HG03175 (cell line): ENCODE measurements around the gene FAIM2.
"Not testable (repeated sequence)": the region's sequence is repeated elsewhere in the genome, so short reads cannot be mapped to it uniquely, and the experiment has no call there.

ENCODE experiments used
- ATAC-seq: cut with Tn5 transposase; IDR thresholded peaks from one replicate; pipeline ENCODE4 v1.9.1; 2021; ENCODE audit warnings: mild to moderate bottlenecking, moderate library complexity; ENCODE audit not compliant: unreplicated experiment

Gene FAIM2

DNA sequence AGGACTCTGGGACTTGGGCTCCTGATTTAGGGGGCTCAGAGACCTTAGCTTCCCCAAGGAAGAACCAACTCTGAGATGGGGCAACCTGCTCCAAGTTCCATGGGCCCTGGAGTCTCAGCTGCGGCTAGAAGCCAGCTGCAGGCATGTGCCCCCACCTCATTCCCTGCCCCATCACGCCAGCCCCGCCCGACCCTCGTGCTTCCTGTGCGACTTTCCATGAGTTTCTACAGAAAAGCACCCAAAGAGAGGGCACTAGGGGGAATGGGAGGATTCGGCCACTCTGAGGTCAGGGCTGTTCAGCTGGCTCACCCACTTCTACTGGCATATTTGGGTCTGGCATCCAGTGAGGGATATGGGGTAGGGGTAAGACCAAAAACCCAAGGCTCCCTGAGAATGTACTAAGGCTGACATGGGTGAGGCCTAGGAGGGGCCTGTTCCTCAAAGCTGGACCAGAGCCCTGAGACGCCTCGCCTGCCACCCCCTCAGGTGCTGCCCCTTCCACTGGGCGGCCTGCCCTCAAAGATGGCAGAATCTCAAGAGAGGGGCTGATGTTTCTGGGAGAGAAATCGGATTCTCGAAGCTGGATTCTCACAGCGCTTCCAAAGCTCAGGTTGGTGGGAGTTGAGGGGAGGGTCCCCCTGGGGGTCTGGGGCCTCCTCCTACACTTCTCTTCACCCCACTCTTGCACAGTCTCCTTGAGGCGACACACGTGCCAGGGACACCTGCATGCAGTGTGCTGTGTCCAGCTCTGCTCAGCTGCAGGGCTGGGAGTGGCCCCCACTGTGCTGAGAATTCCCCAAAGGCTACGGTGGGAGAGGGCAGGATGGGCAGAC is 22.1 kb downstream of the FAIM2 start:
- no peak for ATAC-seq

DNA sequence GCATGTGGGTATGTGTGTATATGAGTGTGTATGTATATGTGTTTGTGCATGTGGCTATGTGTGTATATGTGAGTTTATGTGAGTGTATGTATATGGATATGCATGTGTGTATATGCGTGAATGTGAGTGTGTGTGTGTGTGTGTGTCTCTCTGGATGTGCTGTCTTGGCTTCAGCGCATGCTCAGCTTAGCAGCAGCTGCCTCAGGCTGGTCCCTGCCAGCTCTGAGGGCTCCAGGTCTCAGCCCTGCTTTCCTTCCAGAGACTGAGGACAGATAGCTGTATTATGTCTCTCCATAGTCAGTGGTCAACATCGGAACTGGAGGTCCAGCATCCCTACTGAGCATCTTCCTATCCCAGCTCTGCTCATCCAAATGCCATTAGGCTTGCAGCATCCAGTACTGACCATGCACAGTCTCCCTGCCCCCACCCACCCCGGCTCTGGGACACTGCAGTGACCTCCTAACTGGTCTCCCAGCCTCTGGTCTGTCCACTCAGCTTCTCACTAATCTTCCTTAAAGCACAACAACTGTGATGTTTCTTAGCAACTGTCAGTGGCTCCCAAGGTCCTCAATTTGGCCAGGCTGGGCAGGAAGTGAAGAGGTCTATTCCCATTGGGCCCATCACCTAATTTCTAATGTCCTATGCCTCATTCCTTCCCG is 22.8 kb downstream of the FAIM2 start:
- ATAC-seq, result no peak

DNA sequence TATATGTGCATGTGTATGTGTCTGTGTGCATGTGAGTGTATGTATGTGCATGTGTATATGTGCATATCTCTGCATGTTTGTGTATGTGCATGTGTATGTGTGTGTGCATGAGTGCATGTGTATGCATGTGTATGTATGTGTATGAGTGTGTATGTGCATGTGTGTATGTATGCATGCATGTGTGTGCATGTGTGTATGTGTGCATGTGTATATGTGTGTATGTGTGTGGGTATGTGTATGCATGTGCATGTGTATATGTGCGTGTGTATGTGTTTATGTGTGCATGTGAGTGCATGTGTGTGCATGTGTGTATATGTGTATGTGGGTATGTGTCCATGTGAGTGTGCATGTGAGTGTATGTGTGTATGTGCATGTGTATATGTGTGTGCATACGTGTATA is 24.6 kb downstream of the FAIM2 start:
- not testable (repeated sequence) for ATAC-seq

DNA sequence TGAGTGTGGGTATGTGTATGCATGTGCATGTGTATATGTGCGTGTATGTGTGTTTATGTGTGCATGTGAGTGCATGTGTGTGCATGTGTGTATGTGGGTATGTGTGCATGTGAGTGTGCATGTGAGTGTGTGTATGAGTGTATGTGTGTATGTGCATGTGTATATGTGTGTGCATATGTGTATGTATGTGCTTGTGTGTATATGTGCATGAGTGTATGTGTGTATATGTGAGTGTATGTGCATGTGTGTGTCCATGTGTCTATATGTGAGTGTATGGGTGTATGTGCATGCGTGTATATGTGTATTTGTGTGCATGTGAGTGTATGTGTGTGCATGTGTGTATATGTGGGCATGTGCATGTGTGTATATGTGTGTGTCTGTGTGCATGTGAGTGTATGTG is 25.7 kb downstream of the FAIM2 start:
- ATAC-seq, result no peak

DNA sequence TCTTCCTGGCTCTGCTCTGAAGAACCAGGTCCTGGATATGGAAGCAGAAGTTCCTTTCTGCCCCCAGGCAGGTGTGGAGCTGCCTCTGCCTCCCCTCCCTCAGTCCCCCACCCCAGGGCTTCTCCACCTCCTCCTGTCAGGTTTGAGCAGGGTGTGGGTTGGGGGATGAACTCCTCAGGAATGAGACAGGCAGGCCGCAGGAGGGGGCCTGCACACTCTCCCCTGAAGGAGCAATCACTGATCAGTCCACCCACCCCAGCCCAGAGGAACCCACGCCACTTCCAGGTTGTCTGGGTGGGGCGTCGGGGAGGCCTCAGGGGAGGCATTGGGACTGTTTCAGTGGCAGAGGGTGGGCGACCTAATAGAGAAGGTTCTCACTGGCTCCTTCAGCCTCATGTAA is 26.6 kb downstream of the FAIM2 start:
- ATAC-seq, result no peak

DNA sequence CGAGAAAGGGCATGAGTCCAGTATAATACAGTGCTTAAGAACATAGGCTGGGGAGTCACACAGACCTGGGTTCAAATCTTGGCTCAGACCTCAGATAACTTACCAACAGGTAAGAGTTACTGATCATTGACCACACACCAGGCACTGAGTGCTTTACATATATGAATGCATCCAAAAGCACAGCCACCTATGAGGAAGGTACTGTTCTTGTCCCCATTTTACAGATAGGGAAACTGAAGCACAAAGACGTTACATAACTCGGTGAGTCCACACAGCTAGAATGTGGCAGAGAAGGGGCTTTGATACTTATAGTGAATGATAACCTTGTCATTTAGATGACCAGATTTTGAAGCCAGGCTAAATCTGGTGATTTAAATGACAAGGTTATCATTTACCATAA is 27.6 kb downstream of the FAIM2 start:
- ATAC-seq, result no peak

DNA sequence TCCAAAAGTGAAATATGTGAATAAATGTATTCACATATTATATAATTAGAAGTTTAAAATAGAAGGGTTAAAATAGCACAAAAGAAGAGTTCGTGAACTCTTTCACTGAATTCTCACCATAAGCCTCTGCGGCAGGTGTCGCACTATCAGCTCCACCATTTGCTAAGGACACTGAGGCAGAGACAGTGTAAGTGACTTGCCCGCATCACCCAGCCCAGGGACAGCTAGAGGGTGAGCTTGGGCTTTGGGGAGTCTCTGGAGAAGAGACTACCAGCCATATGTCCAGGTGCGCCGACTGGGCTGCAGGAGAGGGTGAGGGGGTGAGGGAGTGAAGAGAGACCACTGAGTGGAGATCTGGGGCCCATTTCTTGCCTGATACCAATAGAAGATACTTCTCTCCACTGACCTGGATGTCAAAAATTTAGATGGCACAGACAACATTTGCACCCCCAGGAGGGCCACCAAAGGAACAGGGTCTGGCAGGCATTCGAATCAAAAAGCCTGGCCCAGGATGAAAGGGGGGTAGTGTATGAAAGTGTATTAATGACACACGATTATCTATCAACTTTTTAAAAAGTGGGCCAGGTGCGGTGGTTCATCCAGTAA is 28.5 kb downstream of the FAIM2 start:
- no peak for ATAC-seq

DNA sequence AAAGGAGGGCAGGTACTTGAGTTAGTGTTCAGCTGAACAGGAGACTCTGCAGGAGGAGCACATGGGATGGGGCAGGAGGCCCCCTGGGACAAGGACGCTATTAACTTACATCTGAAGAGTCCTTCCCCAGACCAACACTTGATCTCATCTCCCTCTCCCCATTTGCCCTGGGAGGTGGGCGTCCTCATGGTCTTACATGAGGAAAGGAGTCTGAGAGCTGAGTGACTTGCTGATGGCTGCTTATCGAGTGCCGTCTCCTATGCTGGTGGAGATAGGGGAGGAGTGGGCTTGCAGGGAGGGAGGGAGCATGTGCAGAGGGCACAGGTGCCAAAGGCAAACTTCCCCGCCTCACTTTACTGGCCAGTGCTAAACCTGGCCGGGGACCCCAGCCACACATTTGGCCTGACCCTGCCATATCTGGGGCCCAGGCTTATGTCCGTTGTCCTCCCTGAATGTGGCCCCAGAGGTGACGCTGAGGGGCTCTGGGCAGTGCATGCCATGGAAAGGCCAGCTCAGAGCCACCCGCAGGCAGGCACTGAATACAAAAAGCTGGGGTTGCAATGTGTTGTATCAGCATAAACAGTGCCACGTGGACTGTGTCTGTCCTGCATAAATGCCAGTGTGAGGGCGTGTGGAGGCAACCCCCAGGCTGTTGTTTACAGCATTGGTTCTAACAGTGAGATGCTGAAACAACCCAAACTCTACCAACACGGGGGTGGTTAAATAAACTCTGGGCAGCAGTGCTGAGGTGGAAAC is 29.4 kb downstream of the FAIM2 start:
- no peak for ATAC-seq

DNA sequence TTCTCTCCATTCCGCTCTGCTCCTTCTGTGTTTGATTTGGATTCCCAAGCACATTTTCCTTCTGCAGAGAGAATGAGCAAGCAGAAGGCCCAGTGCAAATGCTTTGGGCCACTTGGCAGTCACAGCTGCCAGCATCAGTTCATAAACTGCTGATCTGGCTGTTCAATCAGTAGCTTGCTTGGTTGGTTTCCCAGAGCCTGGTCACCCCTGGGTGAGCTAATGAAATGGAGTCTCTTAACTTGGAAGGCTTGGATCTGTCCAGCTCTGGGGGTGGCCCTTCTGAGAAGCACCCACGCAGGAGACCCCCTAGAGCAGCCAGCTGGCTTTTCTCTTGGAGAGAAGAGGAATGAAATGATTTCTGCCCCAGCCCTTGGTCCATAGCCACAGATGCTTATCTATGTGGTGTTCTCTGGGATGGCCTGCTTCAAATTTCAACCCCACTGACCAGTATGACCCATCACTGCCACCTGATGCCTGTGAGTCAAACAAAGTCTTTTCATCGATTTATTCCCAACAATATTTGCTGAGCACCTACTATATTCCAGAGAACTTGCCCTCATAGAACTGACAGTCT is 30.3 kb downstream of the FAIM2 start:
- no peak for ATAC-seq

DNA sequence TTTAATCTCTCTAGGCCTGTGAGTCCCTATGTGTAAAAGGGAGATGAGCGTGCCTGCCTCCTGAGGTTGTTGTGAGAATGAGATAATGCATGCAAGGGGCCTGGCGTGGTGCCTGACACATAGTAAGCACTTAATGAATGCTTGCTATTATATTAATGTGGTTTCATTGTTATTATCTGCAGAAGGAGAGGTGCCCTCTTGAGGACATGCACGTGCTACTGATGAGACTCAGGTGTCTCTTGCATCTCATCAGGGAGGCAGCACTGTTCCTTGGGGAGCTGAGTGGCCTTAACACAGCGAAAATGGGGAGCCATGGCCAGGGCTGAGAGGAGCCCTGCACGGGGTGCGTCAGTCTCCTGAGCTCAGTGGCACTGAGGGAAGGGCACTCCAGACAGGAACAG is 30.9 kb downstream of the FAIM2 start:
- no peak for ATAC-seq

DNA sequence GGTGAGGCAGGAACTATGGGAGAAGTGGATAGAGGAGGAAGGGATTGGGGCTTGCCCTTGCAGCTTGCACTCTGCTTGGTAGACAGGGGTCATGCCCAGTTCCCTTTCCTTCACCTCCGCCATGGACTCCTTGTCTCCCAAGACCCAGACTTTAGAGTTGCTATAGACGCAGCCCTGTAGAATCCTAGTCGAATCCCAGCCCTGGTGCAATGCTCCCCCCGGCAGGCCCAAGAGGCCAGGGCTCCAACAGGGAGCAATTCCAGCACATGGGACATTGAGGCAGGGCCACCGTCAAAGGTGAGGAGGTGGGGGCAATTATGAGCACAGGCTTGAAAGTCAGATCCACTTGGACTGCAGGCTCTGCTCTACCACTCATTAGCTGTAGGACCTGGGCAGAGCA is 31.3 kb downstream of the FAIM2 start:
- no peak for ATAC-seq

DNA sequence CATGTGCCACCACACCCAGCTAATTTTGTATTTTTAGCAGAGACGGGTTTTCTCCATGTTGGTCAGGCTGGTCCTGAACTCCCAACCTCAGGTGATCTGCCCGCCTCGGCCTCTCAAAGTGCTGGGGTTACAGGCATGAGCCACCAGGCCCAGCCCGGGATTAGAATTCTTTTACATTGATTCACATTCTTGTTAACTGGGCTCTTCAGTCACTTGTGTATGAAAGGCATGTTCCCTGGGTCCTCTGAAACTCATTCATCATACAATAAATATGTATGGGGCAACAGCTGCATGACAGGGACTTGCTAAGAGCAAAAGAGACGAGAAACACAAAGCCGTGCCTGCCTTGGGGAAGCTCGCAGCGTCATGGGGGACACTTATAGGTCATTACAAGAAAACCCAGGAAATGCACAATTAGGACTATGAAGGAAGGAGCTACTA is 31.9 kb downstream of the FAIM2 start:
- ATAC-seq, result not testable (repeated sequence)

DNA sequence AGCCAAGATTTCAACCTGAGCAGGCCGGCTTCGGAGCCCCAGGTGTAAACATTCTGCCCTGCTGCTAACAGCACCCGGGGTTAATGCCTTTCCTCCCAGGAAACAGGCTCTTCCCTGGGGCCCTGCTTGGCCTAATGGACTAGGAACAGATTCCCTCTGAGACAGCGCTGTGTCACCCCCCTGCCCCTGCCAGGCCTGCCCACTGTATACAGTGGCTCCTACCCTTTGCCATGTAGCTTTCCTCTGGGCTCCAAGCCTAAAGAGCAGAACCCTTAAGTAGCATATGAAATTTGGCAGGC is 32.5 kb downstream of the FAIM2 start:
- no peak for ATAC-seq

DNA sequence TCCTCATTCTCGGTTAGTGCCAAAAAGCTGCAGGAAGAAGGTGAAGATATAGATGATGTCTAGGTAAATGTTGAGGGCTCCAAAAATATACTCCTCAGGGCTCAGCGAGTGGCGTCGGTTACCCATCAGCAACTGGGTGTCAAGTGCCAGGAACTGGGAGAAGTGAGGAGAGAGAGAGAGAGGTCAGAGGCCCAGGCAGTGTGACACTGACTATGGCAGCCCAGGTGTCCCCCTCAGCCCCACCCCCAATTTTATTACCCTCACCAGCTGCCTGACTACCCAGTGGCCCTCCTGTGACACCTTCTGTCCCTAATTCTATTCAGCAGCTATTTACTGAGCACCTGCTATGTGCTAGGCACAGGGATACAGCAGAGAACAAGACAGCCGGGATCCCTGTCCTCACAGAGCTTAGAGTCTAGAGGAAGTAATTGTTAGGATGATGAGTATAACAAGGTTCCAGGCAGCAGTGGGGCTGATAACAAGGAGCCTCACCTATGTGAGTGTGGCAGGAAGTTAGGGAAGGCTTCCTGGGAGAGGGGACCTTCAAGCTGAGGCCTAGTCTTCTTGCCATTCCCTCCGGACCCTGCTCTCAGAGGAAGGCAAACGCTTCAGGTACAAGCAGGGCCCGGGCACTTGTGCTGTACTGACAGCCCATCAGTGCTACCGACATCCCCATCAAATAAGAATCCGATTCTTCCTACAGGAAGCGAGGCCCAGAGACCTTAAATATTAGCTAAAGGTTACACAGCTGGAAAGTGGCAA is 33.0 kb downstream of the FAIM2 start:
- ATAC-seq, result no peak

DNA sequence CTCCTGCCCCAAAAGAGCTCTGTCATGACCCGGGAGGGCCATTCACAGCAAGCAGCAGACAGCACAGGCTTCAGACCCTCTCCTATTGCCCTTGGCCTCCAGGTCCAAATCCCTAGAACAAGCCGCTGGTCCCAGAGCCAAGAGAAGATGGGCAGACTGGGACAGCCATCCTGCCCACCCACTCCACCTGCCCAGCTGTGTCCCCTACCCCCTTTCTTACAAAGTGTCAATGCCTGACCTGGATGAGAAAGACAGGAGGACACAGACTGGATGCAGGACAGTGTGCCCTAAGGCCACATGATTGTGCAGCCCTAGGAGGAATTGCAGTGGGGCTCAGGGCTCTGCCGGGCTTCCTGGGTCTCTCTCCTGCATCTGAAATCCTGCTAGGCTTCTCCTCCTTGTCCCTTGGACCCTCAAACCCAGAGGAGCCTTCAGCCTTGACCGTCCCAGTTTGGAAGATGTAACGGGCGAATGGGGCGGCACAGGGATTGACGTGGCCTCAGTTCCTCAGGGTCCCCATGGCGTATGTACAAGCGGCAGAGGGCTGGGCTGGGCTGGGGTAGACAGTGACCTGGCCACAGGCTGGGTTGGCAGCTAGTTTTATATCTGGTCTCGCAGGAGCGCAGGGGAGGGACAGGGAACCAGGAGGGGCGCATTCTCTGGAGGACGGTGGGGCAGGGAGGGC is 33.7 kb downstream of the FAIM2 start:
- ATAC-seq, result no peak

DNA sequence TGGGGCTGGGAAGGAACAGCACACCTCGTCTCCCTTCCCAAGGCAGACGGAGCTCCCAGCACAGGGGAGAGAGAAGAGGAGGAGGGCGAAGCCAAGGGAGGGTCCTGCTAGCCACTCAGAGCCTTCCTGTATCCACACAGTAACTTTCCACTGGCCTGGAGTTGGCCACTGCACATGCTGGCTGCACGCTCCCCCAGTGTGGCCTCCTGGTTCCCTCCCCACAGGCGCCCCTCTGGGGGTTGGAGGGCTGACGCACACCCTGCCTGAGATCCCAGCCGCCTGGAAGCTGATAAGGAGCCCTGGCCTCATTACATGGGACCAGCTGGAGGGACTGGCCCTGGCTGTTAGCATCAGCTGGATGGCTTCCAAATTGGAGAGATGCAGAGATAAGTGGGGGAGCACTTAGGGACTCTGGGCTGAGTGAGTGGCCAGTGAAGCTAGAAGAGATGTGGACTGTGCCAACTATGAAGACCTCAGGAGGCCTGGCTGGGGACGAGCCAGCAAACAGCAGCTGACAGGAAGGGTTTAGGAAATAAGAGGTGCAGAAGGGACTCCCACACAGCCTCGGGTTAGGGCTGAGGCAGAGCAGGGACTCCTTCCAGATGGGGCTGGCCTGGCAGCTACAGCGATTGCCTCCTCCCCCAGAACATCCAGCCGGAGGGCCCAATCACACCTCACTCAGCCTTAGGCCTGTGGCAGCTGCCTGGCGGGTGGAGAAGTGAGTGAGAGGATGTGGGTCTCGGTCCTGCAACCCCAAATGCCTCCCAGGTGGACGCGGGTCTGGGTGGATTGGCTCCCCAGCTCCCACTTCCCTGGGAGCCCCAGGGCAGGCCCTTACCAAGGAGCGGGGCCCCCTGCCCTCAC is 34.5 kb downstream of the FAIM2 start:
- no peak for ATAC-seq

DNA sequence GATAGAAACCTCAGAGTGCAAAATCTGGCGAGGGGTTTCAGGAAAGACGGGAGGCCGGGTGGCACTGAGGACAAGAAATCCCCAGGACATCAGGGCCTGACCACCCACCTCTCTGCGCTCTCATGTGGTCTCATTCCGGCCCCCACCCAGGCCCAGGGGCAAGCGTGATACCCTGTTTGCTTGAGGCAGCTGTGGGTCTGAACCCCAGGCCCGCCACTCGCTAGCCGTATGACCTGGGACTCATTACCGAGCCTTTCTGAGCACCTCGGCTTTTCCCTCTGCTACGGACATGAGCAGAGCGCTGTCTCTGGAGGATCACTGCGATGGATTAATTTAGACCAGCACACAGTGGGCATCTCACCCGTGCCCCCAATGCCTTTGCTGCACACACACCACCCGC is 35.3 kb downstream of the FAIM2 start:
- no peak for ATAC-seq

DNA sequence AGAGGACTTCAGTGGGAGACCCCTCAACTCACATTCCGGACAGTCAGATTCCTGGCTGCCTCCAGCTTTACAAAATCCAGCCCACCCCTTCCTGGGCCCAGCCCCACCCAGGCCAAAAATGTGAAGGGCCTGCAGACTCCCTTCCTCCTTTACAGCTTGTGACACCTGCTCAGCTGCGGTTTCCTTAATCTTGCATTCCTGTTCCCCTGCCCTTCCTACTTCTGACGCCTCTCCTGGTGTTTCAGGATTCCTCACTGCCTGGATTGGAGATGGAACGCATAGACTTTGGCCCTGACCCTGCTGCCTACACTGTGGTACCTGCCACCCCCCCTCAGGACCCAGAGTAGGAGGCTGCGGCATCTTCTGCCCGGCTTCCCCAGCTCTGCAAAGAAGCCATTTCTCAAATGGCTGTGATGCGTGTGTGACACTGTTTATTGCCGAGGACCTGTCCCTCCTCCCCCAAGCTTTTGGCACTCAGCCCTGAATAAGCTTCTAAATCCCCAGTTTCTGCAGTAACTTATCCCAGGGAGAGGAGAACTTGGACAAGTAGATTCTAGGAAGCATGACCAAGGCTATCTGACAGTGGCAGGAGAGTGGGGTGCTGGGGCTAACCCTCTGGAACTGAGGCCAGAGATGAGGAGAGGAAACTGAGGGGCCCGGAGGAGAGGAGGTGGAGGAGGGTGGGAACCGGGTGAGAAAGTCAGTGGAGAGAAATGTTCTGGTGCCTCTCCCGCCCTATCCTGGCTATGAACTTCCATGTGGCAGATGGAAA is 35.9 kb downstream of the FAIM2 start:
- no peak for ATAC-seq
